Transverse colon (tissue), 4 donors: Measurements from ENCODE around the gene ALPK1. TPM values are rescaled to one million over a fixed set of nuclear protein-coding genes. Genes with fewer than 3 reads are reported as not detected.
A peak's percentile ranks its signal among the peaks of the same experiment; 100 is the strongest.

Source experiments
- DNase-seq: peaks from one replicate; pipeline ENCODE4 v3.0.0-alpha.2; 2019
- H3K27ac ChIP-seq, 4 donors: fragments of 200-600 bp; sonication (generic); 2 replicates each; pipeline ENCODE4 v1.5.1; 2016 to 2018; ENCODE audit warnings: inconsistent platforms in 4 of 4
- H3K27me3 ChIP-seq: fragments of 200-600 bp; sonication (generic); 2 replicates; pipeline ENCODE4 v1.5.1; 2017; ENCODE audit warnings: inconsistent platforms
- H3K36me3 ChIP-seq, 4 donors: fragments of 200-600 bp; sonication (generic); 2 replicates each; pipeline ENCODE4 v1.5.1; 2017 to 2019; ENCODE audit warnings: inconsistent platforms in 4 of 4
- H3K4me1 ChIP-seq, 4 donors: fragments of 200-600 bp; sonication (generic); 2 replicates each; pipeline ENCODE4 v1.5.1; 2017 to 2020; ENCODE audit warnings: inconsistent platforms in 4 of 4
- H3K4me3 ChIP-seq, 4 donors: fragments of 200-600 bp; sonication (generic); 1 replicate in 1 of 4; 2 replicates in 3 of 4; pipeline versions ENCODE4 v1.5.1 to v1.6.1; 2017 to 2019; ENCODE audit warnings: inconsistent platforms in 4 of 4
- H3K9me3 ChIP-seq, 2 donors: fragments of 200-600 bp; sonication (generic); 2 replicates each; pipeline ENCODE4 v1.5.1; 2017 to 2019; ENCODE audit warnings: inconsistent platforms in 2 of 2
- EP300 ChIP-seq: sonication (generic); formaldehyde crosslinking; IDR thresholded peaks from one replicate; pipeline ENCODE4 v1.6.1; 2017; ENCODE audit warnings: antibody characterized with exemption, low read depth
- POLR2A ChIP-seq: fragments of 450-650 bp; IDR thresholded peaks from one replicate; pipeline ENCODE4 v1.6.1; 2016; ENCODE audit warnings: antibody characterized with exemption, mild to moderate bottlenecking, moderate library complexity
- POLR2AphosphoS5 ChIP-seq, 3 donors: sonication (generic); formaldehyde crosslinking; IDR thresholded peaks; one replicate each; pipeline ENCODE4 v1.6.1; 2016; ENCODE audit warnings: antibody characterized with exemption in 3 of 3
- WGBS, 2 donors: methylation state at CpG; one replicate each; pipeline ENCODE4 v1.1.5; 2018; ENCODE audit warnings: low coverage in 1 of 2; 5-methylcytosine and 5-hydroxymethylcytosine counted together
- in situ Hi-C, 4 donors: fragments of 200-750 bp; cut with MboI; loops; one replicate each; pipeline versions ENCODE4 v1.15.0 to v1.15.1; 2017; ENCODE audit warnings: low sequenced_read_pairs in 3 of 4, low pct_ligation_motif_present in 1 of 4, low pct_unique_long_range_greater_than_20kb in 1 of 4
- intact Hi-C: fragments of 100-400 bp; cut with DNase I; formaldehyde crosslinking; loops from one replicate; pipeline ENCODE4 v1.15.1; 2023; ENCODE audit warnings: low total_unique reads
- total RNA-seq, 4 donors: library from RNA; depleted of rRNA; stranded (reverse); fragments of >200 nt; gene quantifications; one replicate each; pipeline ENCODE4 v1.1.0, GENCODE V29; 2016
- TF ChIP-seq, protein P1 (sequence below), 5 experiments: fragments of 200-600 bp in 3 of 5; fragments of 450-650 bp in 2 of 5; sonication (generic) in 3 of 5; IDR thresholded peaks; 1 replicate in 2 of 5; 2 replicates in 3 of 5; pipeline ENCODE4 v1.5.1; 2016 to 2017; ENCODE audit warnings: antibody characterized with exemption in 5 of 5, inconsistent platforms in 3 of 5, mild to moderate bottlenecking in 2 of 5, moderate library complexity in 1 of 5

The ALPK1 gene
- total RNA-seq = 10 to 100 TPM; 15.5 to 45.1 (median 27.4) TPM

DNA sequence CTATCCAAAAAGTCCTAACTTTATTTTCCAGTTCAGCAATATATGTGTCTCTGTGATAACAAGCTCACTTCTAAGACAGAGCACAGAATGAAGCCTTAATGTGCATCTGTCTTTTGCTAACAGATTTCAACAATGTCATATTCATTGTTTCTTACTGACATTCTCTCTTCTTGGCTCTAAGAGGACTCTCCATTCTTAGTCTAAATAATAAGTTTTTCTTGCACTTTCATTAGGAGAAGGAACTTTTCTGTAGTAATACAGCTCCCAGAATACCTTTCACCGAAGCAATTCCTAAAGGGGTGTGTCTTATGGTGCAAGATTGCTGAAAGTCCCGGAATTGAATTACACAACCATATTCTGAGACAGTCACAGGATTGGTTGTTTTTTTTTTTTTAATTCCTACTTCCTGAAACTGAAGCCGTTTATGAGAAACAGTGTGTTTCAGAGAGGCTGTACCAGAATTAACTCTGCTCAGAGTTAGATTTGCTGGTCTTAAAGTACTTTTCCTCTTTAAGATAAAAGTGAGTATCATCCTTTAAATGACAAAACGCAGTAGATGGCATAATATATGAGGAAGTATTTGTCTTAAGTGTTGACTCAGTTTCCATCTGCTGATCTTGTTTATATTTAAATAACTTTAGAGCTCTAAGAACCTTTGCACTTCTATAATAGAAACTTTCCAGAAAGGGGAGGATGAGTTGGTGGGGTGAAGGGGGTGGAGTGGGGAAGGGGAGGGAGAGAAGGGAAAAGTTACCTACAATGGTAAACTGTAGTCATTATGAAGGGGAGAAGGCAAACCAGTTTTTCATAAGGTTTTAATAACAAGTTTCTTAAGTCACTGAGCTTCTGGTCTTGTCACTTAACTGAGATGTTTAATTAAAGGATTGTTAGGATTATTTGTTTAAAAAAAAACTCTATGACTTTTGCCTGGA is at the start of gene ALPK1:
TSS of gene ALPK1 (plus strand) at position 421 of the 932 bp plus-strand sequence.
- in situ Hi-C loops = no loop called here
- 1 to 3% methylated on average over 4 of the region's 4 CpGs for WGBS, 2 donors

DNA sequence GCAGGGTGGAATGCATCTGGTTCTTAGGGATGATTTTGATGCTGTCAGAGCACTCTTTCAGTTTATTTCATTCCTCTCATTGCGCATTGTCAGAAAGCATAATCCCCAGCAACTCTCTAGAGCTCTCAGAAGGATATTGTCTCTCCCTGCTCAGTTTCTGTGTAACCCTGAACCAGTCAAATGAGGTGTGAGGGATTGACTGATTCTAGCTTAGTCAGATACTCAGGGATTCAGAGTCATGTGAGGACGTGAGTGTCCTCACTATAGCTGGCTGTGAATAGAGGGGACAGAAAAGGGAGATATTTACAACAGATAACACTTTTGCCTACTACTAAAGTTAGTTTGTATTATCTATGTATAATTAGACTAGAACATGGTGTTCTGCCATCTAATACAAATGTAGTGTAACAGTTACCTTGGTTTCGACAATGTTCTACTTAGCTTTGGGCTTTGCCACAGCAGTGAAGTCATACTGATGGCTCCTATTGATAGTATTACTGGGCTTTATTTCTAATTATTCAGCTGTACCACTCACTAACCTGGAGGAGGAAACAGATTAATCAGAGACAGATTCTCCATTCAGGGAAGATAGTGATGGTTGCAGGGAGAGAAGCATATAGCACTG is 46.0 kb upstream of the ALPK1 start:
- Histone ChIP-seq H3K4me1 (peaks cover 0 to 4% (median 0%) of the 10 kb centered on the region in 4 donors), H3K27me3 (no peaks in the 10 kb centered on the region), H3K27ac (no peak overlapping the region), H3K4me3 (no peak overlapping the region), H3K9me3 (no peaks in the 10 kb centered on the region), H3K36me3 (peaks cover 0 to 5% (median 0%) of the 10 kb centered on the region in 4 donors)
- TF ChIP-seq, protein P1, sequence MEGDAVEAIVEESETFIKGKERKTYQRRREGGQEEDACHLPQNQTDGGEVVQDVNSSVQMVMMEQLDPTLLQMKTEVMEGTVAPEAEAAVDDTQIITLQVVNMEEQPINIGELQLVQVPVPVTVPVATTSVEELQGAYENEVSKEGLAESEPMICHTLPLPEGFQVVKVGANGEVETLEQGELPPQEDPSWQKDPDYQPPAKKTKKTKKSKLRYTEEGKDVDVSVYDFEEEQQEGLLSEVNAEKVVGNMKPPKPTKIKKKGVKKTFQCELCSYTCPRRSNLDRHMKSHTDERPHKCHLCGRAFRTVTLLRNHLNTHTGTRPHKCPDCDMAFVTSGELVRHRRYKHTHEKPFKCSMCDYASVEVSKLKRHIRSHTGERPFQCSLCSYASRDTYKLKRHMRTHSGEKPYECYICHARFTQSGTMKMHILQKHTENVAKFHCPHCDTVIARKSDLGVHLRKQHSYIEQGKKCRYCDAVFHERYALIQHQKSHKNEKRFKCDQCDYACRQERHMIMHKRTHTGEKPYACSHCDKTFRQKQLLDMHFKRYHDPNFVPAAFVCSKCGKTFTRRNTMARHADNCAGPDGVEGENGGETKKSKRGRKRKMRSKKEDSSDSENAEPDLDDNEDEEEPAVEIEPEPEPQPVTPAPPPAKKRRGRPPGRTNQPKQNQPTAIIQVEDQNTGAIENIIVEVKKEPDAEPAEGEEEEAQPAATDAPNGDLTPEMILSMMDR (IDR thresholded peaks at IDR 0.05) = no peak
- WGBS, 2 donors = 89 to 100% methylated on average over 3 of the region's 3 CpGs
- intact Hi-C loops = no loop called here
- in situ Hi-C loops = no loop called here
- no peak for DNase-seq

More for the DNA sequence above, at the start of gene ALPK1:
- no peaks in the 10 kb centered on the region for H3K9me3 ChIP-seq
- DNase-seq = no peak
- H3K4me1 ChIP-seq = peaks cover 3 to 27% (median 7%) of the 10 kb centered on the region in 4 donors
- TF ChIP-seq EP300 = no peak
- peak; percentile 84 to 89 (median 86) for TF ChIP-seq POLR2AphosphoS5 (IDR thresholded peaks at IDR 0.05)
- TF ChIP-seq POLR2A = peak; percentile 68
- TF ChIP-seq, protein P1 (IDR thresholded peaks at IDR 0.05) = no peak
- H3K27ac ChIP-seq = peak within 1 kb of the TSS; percentile 79 to 86 (median 83)
- peak within 1 kb of the TSS; percentile 14 to 55 (median 38) for H3K4me3 ChIP-seq
- H3K36me3 ChIP-seq = no peaks in the 10 kb centered on the region
- intact Hi-C loops = no loop called here
- no peaks in the 10 kb centered on the region for H3K27me3 ChIP-seq

DNA sequence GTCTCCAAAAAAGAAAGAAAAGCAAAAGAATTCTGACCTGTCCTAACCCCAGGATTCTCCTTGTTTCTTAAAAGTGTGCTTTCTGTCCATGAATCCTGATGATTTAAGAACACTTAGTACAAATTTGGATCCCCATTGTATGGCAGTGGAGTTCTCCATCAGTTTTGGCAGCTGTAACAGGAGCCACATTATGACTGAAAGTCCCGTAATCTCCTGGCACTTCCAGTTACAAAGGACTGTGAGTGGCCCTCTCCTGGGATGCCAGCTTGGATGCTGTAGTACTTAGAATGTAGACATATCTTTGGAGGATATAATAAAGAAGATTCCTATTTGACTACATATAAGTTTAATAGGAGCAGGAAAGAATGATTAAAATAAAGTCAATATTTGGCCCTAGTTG is 44.9 kb upstream of the ALPK1 start:
- in situ Hi-C loops (no loop called here), intact Hi-C loops (no loop called here)
- no peak overlapping the region for H3K4me3 ChIP-seq
- WGBS, 2 donors = 88 to 96% methylated on average over 1 of the region's 1 CpG
- TF ChIP-seq POLR2AphosphoS5 (IDR thresholded peaks at IDR 0.05) = no peak
- no peak for TF ChIP-seq POLR2A
- TF ChIP-seq, protein P1 (IDR thresholded peaks at IDR 0.05) = no peak
- TF ChIP-seq EP300 = no peak
- peaks cover 0 to 5% (median 0%) of the 10 kb centered on the region in 4 donors for H3K36me3 ChIP-seq
- H3K9me3 ChIP-seq = no peaks in the 10 kb centered on the region
- H3K27me3 ChIP-seq = no peaks in the 10 kb centered on the region
- no peak for DNase-seq
- H3K4me1 ChIP-seq = peaks cover 0 to 4% (median 0%) of the 10 kb centered on the region in 4 donors
- no peak overlapping the region for H3K27ac ChIP-seq

DNA sequence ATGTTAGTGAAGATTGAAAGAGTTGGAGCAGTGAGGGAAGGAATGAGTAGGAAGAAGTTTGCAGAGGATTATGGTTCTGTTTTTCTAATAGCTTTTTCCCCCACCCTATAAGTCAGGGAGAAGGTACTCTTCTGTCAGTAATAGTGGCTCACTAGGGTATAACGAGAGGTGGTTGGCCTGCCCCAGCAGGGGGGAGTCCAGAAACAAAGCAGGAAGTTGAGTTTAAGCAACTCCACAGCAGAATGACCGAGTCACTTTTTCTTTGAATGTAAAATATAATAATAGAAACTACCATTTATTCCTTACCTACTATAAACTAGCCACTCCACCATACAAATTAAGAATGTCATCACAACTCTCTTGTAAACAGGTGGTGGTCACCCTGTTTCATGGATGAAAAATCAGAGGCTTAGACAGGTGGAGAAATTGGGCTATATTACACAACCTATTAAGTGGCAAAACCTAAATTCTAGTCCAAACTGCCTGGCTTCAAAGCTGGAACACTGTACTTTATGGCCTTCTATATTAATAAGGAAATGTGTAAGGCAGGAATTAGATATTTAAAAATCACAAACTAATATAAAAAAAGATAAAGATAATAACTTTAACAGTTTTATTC is 43.7 kb upstream of the ALPK1 start:
- Histone ChIP-seq H3K4me3 (no peak overlapping the region), H3K36me3 (peaks cover 0 to 5% (median 0%) of the 10 kb centered on the region in 4 donors), H3K4me1 (peaks cover 0 to 4% (median 0%) of the 10 kb centered on the region in 4 donors), H3K27ac (no peak overlapping the region), H3K27me3 (no peaks in the 10 kb centered on the region), H3K9me3 (no peaks in the 10 kb centered on the region)
- TF ChIP-seq EP300 (no peak), POLR2AphosphoS5 (IDR thresholded peaks at IDR 0.05) (no peak), POLR2A (no peak)
- TF ChIP-seq, protein P1 (IDR thresholded peaks at IDR 0.05) = no peak
- in situ Hi-C loops = no loop called here
- intact Hi-C loops = no loop called here
- DNase-seq = no peak
- WGBS, 2 donors = 56 to 74% methylated on average over 2 of the region's 2 CpGs
